ENCODE measurements around the gene PAX5.

- TF ChIP-seq CTCF (IDR thresholded peaks at IDR 0.05): no peak
- no peak for TF ChIP-seq ZFX (IDR thresholded peaks at IDR 0.05; ENCODE audit: borderline replicate concordance)
Observed at GRCh38 chr9:36940500-36940853, 93.6 kb downstream of the PAX5 start.
